HEK293 (cell line): Measurements from ENCODE around the gene MAP3K4.

Source experiments
- CTCF ChIP-seq: fragments of 450-650 bp; formaldehyde crosslinking; IDR thresholded peaks from 2 replicates; pipeline ENCODE4 v1.5.1; 2016; ENCODE audit warnings: missing biosample characterization, missing genetic modification characterization
- SP7 ChIP-seq: fragments of 450-650 bp; formaldehyde crosslinking; IDR thresholded peaks from 2 replicates; pipeline ENCODE4 v1.5.1; 2016; ENCODE audit warnings: missing biosample characterization, missing genetic modification characterization
- ZNF626 ChIP-seq: fragments of 450-650 bp; sonication (Bioruptor Pico); formaldehyde crosslinking; IDR thresholded peaks from 2 replicates; pipeline ENCODE4 v1.5.1; 2018; ENCODE audit warnings: missing biosample characterization, missing genetic modification characterization, inconsistent platforms
- TF ChIP-seq, protein P1 (sequence below): fragments of 450-650 bp; formaldehyde crosslinking; IDR thresholded peaks from 2 replicates; pipeline ENCODE4 v1.5.1; 2016; ENCODE audit warnings: missing biosample characterization, missing genetic modification characterization

DNA sequence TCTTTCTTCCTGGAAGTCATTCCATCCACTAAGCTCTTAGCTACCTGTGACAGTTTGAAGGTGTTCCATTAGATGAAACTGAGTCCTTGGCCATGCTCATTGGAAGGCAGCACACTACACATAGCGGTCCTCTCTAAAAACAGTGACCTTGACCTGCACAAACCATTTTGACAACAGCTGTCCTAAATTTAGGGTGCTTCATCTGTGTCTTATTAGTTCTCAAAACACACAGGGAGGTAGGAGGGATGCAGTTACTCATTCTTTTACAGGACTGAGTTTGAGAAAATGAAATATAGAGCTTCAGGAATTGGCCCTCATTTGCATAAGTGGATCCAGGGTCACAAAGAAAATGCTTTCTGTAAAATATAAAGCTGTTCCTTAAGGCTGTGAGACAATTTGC is 20.4 kb upstream of the MAP3K4 start:
- TF ChIP-seq SP7 (tag by site-specific recombination) = no peak
- TF ChIP-seq ZNF626 = no peak
- TF ChIP-seq, protein P1, sequence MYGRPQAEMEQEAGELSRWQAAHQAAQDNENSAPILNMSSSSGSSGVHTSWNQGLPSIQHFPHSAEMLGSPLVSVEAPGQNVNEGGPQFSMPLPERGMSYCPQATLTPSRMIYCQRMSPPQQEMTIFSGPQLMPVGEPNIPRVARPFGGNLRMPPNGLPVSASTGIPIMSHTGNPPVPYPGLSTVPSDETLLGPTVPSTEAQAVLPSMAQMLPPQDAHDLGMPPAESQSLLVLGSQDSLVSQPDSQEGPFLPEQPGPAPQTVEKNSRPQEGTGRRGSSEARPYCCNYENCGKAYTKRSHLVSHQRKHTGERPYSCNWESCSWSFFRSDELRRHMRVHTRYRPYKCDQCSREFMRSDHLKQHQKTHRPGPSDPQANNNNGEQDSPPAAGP = no peak
- TF ChIP-seq CTCF = no peak
